Measurements from ENCODE around the gene LRRC4C.

LRRC4C gene

DNA sequence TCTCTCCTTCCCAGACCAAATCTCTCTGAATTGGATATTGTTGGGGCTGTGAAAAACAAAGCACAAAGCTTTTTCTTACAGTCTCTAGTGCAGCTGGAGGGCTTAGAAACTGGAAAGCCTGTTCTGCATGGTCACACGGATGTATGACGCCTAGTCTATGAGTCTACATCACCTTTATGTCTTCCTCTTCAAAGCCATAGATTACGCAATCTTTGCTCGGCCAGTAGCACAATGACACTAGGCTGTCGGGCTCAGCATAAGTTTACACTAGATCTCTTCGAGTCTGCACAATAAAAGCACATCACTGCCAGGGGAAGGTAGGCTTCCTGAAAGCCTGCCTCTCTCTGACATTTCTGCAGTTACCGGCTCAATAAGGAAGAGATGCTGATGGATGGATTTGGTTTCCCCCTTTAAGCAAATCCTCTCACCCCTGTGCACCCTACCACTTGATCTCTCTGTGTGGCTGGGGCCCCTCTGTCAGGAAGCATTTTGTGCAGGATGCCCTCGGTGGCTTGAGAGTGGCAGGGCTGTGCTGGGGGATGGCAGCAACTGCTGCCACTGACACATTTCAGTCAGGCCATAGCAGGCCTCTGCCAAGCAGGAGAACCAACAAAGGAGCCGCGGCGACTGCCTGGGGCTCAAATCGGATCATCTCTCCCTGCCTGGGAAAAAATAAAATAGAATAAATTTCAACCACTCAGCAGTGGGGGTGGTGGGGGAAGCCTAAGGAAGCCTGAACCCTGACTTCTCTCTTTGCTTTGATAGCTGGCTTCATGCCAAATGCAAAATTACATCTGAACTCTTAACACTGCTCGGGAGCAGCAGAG lies 1272.8 kb downstream of the LRRC4C start:
- TF ChIP-seq CTCF (IDR thresholded peaks at IDR 0.05): no peak

GRCh38 chr11:40185793-40186192 lies 1273.7 kb downstream of the LRRC4C start:
- TF ChIP-seq CTCF (IDR thresholded peaks at IDR 0.05): no peak

GRCh38 chr11:40183073-40184064 lies 1276.1 kb downstream of the LRRC4C start:
- no peak for TF ChIP-seq CTCF (IDR thresholded peaks at IDR 0.05)

- TF ChIP-seq CTCF (IDR thresholded peaks at IDR 0.05): no peak
Measured at GRCh38 chr11:40179541-40179940, 1279.9 kb downstream of the LRRC4C start.

DNA sequence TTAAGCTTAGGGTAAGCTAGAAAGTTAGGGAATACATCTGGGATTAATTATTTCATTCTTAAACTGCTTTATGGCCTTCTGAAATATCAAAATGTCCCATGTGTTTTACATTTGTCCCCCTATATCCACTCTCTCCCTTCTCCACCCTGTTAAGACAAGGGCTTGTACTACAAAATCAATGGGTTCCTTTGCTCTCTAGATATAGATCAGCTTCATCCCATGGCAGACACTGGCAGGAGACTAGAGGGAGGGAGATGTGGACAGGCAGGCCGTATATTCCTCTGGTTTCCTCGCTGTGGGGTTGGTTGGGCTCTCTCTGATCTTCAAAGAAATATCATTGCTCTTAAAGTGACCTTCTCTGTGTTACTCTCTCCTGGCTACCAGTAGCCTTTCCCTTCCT lies 1281.0 kb downstream of the LRRC4C start:
- no peak for TF ChIP-seq CTCF (IDR thresholded peaks at IDR 0.05)

DNA sequence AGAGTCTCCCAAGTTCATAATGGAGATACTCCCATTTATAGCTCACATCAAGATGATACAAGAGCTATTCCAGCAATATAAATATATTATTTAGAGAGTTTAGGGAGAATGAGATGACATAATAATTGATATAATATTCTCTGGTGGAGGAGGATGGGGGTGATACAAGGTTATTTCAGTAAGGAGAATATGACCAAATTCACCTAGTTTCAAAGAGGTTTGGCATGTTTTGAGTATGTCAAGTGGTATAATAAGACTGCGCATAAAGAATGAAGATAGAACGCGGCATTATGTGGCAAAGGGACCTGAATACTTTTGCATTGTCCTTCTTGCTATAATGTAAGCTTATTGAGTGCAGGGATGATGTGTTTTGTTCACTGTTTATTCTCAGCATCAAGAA lies 1283.5 kb downstream of the LRRC4C start:
- no peak for TF ChIP-seq CTCF (IDR thresholded peaks at IDR 0.05)

GRCh38 chr11:40170078-40170477 lies 1289.4 kb downstream of the LRRC4C start:
- TF ChIP-seq CTCF (IDR thresholded peaks at IDR 0.05): no peak
